VCaP (cell line): ENCODE data around the gene MBD1.
"Not testable (repeated sequence)": the region's sequence is repeated elsewhere in the genome, so short reads cannot be mapped to it uniquely, and the experiment has no call there.

Experiments used
- H3K27ac ChIP-seq: fragments of 450-650 bp; 2 replicates; pipeline ENCODE4 v1.5.1; 2017
- TF ChIP-seq, protein P1 (sequence below): fragments of 450-650 bp; conservative IDR thresholded peaks from 2 replicates; pipeline ENCODE4 v1.5.1; 2017; ENCODE audit warnings: mild to moderate bottlenecking, moderate library complexity

Gene MBD1

DNA sequence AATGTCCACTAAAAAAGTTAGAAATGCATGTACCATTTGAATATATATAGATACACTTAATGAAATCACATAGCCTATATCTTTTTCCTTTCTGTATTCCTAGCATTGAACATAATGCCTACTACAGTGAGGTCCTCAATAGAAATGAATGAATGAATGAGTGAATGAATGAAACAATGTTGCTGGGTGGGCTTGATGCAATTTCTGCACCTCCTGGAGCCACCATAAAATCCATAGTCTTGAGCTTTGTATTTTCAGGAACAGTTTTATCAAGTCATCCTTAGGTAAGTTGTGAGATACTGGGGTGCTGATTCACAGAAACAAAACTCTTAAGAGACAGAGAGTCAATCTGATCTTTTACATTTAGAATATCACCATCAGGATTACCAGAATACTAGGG is 18.3 kb downstream of the MBD1 start:
- TF ChIP-seq, protein P1, sequence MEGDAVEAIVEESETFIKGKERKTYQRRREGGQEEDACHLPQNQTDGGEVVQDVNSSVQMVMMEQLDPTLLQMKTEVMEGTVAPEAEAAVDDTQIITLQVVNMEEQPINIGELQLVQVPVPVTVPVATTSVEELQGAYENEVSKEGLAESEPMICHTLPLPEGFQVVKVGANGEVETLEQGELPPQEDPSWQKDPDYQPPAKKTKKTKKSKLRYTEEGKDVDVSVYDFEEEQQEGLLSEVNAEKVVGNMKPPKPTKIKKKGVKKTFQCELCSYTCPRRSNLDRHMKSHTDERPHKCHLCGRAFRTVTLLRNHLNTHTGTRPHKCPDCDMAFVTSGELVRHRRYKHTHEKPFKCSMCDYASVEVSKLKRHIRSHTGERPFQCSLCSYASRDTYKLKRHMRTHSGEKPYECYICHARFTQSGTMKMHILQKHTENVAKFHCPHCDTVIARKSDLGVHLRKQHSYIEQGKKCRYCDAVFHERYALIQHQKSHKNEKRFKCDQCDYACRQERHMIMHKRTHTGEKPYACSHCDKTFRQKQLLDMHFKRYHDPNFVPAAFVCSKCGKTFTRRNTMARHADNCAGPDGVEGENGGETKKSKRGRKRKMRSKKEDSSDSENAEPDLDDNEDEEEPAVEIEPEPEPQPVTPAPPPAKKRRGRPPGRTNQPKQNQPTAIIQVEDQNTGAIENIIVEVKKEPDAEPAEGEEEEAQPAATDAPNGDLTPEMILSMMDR = no peak
- H3K27ac ChIP-seq = no peak overlapping the region

DNA sequence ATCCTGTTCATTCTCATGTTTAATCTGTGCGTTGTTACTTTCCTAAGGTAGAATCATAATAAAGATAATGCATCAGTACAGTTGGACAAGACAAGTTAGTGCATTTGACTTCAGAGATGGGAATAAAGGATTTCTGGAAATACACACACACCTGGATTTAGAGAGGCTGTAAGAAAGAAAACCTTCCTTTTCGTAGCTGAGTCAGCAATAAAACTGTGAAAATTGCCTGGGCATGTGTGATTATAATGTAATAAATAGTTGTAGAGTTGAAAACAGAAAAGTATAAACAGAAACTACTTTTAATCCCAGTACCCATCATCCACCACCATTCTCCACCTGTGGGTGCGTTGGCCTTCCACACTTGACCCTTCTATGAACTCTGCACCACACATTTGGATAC is 30.4 kb downstream of the MBD1 start:
- no peak overlapping the region for H3K27ac ChIP-seq
- TF ChIP-seq, protein P1 = no peak

DNA sequence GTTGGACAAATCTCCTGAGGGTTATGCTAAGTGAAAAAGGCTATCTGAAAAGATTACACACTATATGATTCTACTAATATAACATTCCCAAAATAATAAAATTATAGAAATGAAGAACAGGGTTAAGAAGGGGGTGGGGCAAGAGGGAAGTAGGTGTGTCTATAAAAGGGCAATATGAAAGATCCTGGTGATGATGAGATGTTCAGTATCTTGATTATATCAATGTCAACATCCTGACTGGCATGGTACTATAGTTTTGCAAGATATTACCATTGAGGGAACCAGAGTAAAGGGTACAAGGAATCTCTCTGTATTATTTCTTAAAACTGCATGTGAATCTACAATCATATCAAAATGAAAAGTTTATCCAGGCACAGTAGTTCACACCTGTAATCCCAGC is 31.7 kb downstream of the MBD1 start:
- TF ChIP-seq, protein P1 = no peak
- H3K27ac ChIP-seq = no peak overlapping the region

DNA sequence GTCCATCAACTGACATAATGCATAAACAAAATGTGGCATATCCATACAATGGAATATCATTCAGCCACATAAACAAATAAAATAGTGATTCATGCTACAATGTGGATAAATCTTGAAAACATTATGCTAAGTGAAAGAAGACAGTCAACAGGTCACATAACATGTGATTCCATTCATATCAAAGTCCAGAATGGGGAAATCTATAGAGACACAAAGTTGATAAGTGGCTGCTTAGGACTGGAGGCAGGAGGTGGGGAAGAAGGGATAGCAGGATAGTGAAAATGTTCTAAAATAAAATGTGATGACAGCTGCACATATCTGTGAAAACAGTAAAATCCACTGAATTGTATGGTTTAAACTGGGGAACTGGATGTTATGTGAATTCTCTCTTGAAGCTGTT is 33.8 kb downstream of the MBD1 start:
- no peak overlapping the region for H3K27ac ChIP-seq
- TF ChIP-seq, protein P1 = no peak

DNA sequence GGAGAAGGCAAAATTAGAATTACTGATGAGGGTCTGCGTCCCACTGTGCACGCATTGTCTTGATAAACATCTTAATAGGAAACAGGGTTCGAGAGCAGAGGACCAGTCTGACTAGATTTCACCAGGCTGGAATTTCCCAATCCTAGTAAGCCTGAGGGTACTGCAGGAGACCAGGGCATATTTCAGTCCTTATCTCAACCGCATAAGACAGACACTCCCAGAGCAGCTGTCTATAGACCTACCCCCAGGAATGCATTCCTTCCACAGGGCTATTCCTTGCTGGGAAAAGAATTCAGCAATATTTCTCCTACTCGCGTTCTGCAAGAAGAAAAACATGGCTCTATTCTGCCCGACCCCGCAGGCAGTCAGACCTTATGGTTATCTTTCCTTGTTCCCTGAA is 39.6 kb downstream of the MBD1 start:
- H3K27ac ChIP-seq = not testable (repeated sequence)

DNA sequence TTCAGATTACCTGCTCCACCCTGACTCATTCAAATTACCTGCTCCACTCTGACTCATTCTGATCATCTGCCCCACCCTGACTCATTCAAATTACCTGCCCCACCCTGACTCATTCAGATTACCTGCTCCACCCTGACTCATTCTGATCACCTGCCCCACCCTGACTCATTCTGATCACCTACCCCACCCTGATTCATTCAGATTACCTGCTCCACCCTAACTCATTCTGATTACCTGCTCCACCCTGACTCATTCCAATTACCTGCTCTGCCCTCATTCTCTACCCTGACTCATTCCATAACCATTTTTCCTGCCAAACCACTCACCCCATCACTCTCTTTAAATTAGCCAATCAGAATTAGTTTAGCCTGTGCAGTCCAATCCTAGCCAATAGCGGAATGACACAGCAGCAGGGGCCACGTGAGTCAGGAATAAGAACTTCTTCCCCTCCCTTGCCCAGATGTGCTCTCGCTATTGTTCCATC is 41.2 kb downstream of the MBD1 start:
- H3K27ac ChIP-seq = no peak overlapping the region
- TF ChIP-seq, protein P1 = no peak

DNA sequence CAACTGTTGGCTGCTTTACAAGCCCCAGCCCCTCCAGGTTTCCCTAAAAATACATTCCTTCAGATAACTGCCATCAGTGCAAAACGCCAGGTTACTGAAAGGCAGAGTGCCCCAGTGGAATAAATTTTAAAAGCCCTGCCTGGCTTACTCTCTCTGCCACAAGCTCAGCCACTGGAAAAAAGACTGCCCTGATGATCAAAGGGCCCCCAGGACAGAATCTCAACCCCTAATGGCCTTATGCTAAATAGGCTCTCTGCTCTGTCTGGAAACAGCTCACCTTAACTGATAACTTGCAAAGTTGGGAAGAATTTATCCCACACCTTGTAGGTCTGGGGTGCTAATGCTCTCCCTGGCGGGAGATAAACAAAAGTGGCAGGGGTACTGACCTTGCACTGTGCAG is 48.9 kb downstream of the MBD1 start:
- TF ChIP-seq, protein P1 = no peak
- H3K27ac ChIP-seq = no peak overlapping the region

DNA sequence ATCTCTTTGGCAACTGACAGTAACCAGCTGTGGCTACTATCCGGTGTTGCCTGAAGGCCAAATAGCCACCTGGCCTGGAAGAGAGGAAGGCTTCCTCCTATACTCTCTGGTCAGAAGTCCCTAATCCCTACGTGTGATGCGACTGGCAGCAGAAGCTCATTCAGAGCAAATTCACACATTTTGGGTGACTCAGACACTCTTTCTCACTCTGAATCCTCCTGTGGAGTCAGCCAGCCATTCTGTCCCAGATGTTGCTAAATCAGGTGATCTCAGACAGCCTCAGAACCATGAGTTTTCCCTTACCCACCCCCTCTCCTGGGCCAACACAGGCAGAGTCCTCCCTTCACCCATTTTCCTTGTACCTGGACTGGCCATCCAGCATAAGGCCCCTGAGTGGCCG is 49.7 kb downstream of the MBD1 start:
- TF ChIP-seq, protein P1 = no peak
- H3K27ac ChIP-seq = no peak overlapping the region

DNA sequence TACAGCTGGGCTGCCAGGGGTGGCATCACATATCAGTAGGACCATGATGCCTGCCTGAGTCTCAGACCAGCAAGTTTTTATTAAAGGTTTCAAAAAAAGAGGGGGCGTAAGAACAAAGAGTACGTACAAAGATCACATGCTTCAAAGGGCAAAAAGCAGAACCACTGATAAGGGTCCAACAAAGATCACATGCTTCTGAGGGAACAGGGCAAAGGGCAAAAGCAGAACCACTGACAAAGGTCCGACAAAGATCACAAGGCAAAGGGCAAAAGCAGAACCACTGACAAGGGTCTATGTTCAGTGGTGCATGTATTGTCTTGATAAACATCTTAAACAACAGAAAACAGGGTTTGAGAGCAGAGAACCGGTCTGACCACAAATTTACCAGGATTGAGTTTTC is 61.1 kb downstream of the MBD1 start:
- H3K27ac ChIP-seq = not testable (repeated sequence)
